Retinal pigment epithelial cell (primary cell): ENCODE data around the gene CDC16.

Source experiments
- DNase-seq: peaks from one replicate; pipeline ENCODE4 v3.0.0-alpha.2; 2010; ENCODE audit warnings: low read depth
- H3K4me3 ChIP-seq: 2 replicates; pipeline ENCODE4 v1.5.1; 2011; ENCODE audit warnings: mild to moderate bottlenecking, low read length, control low read depth, moderate library complexity
- CTCF ChIP-seq: conservative IDR thresholded peaks from 2 replicates; pipeline ENCODE4 v1.5.1; 2011; ENCODE audit warnings: low read depth, low read length, control low read depth, inconsistent platforms

Gene CDC16

GRCh38 chr13:114309806-114310410 lies 75.2 kb downstream of the CDC16 start:
- H3K4me3 ChIP-seq = no peak overlapping the region
- DNase-seq = no peak
- no peak for TF ChIP-seq CTCF

DNA sequence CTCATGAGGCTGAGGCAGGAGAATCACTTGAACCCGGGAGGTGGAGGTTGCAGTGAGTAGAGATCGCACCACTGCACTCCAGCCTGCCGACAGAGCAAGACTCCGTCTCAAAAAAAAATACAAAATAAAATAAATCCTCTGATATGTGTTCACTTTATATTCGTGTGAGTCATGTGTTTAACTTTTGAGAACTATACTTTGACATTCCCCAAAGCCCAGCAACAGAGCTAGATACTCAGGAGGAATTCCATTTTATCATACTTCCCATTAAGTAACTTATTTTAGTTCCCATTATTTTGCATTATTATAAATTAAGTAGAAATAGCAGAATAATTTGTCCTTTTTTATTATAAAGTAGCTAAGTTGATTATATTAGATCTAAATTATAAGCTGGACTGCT lies 76.3 kb downstream of the CDC16 start:
- no peak for DNase-seq
- TF ChIP-seq CTCF = no peak
- no peak overlapping the region for H3K4me3 ChIP-seq

DNA sequence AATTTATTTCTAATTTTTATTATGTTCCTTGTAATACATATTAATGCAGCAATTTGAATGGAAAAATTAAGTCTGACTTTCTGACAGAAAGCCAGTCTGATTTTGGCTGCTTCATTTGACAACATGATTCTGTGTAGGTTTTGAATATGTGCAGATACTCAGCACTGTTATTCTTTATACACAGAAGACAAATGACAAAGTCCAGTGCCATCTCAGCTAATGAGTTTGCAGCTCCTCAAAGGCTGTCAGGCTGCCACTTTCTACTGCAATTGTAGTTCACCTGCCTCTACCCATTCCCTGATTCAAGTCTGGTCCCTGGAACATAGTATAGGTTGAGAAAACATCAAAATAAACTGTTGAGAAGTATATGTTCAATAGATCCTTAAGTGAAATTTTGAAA lies 76.7 kb downstream of the CDC16 start:
- no peak overlapping the region for H3K4me3 ChIP-seq
- no peak for TF ChIP-seq CTCF
- no peak for DNase-seq

GRCh38 chr13:114311908-114312307 lies 77.2 kb downstream of the CDC16 start:
- no peak for DNase-seq
- TF ChIP-seq CTCF = no peak
- no peak overlapping the region for H3K4me3 ChIP-seq

- peak overlapping the region; percentile 70 for H3K4me3 ChIP-seq
- DNase-seq = no peak
- TF ChIP-seq CTCF = no peak
Measured at GRCh38 chr13:114313061-114313860, 78.6 kb downstream of the CDC16 start.

DNA sequence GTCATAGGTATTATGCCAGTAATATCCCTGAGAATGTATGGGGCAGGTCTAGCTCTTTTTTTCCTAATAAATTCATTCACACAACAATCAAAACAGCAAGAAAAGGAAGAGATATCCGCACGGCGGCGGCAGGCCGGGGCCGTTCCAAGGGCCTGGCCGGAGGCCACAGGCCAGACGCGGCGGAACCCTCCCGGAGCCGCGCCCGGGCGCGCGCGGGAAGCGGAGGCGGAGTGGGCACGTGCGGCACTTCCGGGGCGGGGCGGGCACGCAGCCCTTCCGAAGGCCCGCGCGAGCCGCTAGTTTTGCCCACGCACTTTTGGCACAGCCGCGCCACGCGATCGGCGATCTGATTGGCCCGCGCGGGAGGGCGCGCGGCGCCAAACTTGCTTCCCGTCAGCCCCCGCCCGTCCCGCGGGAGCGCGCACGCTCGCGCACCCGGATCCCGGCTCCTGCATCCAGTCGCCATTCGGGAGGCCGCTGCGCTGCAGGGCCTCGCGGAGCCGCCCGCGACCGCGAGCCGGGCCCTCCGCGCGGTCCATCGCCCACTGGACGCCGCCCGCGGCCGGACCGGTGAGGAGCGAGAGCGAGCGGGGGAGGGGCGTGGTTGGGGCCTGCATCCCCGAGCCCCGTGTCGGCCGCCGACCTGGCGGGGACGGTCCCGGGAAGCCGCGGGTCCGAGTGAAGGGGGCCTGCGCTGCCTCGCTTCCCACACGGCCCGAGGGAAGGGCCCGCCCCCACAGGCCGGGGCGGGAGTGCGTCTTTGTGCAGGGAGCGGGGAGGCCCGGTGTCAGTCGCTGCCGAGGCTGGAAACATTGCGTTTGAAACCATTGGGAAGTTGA lies 79.6 kb downstream of the CDC16 start, which contains the start of gene CHAMP1:
CHAMP1 (plus strand) TSS at position 430 of the 839 bp plus-strand sequence. CDS start 9,340 bp downstream, outside the sequence.
- peak; percentile 78 for DNase-seq
- H3K4me3 ChIP-seq = peak within 1 kb of the TSS; percentile 70
- peak; percentile 1 for TF ChIP-seq CTCF
